Tibial nerve (tissue), 4 donors: ENCODE results near the gene DDTL.
"Not testable (repeated sequence)": the region's sequence is repeated elsewhere in the genome, so short reads cannot be mapped to it uniquely, and the experiment has no call there.

Experiments used
- CTCF ChIP-seq, 5 experiments: fragments of 200-600 bp in 3 of 5; fragments of 450-650 bp in 2 of 5; sonication (generic) in 3 of 5; IDR thresholded peaks; one replicate each; pipeline ENCODE4 v1.5.1; 2016 to 2019; ENCODE audit warnings: antibody characterized with exemption in 5 of 5, mild to moderate bottlenecking in 3 of 5, moderate library complexity in 2 of 5
- EP300 ChIP-seq, 2 donors: sonication (generic); formaldehyde crosslinking; IDR thresholded peaks; one replicate each; pipeline ENCODE4 v1.6.1; 2017; ENCODE audit warnings: antibody characterized with exemption in 2 of 2, mild to moderate bottlenecking in 1 of 2
- POLR2A ChIP-seq, 2 donors: fragments of 450-650 bp; IDR thresholded peaks; one replicate each; pipeline ENCODE4 v1.6.1; 2017; ENCODE audit warnings: antibody characterized with exemption in 2 of 2, mild to moderate bottlenecking in 2 of 2, moderate library complexity in 2 of 2

GRCh38 chr22:23947391-23947790 is 19.3 kb upstream of the DDTL start:
- not testable (repeated sequence) for TF ChIP-seq CTCF, POLR2A, EP300 (IDR thresholded peaks at IDR 0.05)
